HEK293T (cell line): ENCODE results near the gene RNF212.

Experiments
- ARNT ChIP-seq: fragments of 450-650 bp; IDR thresholded peaks from 2 replicates; pipeline ENCODE4 v1.6.1; 2017; ENCODE audit warnings: mild to moderate bottlenecking
- FOXM1 ChIP-seq: fragments of 450-650 bp; IDR thresholded peaks from 2 replicates; pipeline ENCODE4 v1.6.1; 2017; ENCODE audit warnings: mild to moderate bottlenecking, borderline replicate concordance
- PKNOX1 ChIP-seq: fragments of 450-650 bp; IDR thresholded peaks from 2 replicates; pipeline ENCODE4 v1.6.1; 2016
- SP1 ChIP-seq: fragments of 450-650 bp; IDR thresholded peaks from 2 replicates; pipeline ENCODE4 v1.6.1; 2017
- SUZ12 ChIP-seq: fragments of 450-650 bp; IDR thresholded peaks from 2 replicates; pipeline ENCODE4 v1.6.1; 2016; ENCODE audit warnings: mild to moderate bottlenecking
- TARDBP ChIP-seq: fragments of 450-650 bp; IDR thresholded peaks from 2 replicates; pipeline ENCODE4 v1.6.1; 2016

- TF ChIP-seq TARDBP (no peak), ARNT (no peak), FOXM1 (no peak), SUZ12 (no peak), SP1 (no peak), PKNOX1 (no peak)
Measured at GRCh38 chr4:1072830-1073446, 40.4 kb downstream of the RNF212 start.
